Bronchial epithelial cell (primary cell): Measurements from ENCODE around the gene C1orf50. TPM values are rescaled to one million over a fixed set of nuclear protein-coding genes. Genes with fewer than 3 reads are reported as not detected.
A peak's percentile ranks its signal among the peaks of the same experiment; 100 is the strongest.

Experiments
- DNase-seq: peaks from one replicate; pipeline ENCODE4 v3.0.0-alpha.2; 2010; ENCODE audit warnings: low read depth
- FAIRE-seq: peaks from 2 replicates; lab custom pipeline; 2011; peaks lifted over from hg19 to GRCh38; lab: Jason Lieb, UNC
- H3K27me3 ChIP-seq: 2 replicates; pipeline ENCODE4 v1.5.1; 2011; ENCODE audit warnings: low read length; ENCODE audit not compliant: control insufficient read depth, insufficient read depth
- H3K36me3 ChIP-seq: 2 replicates; pipeline ENCODE4 v1.5.1; 2011; ENCODE audit warnings: low read length; ENCODE audit not compliant: control insufficient read depth, insufficient read depth
- H3K4me3 ChIP-seq: 2 replicates; pipeline ENCODE4 v1.5.1; 2011; ENCODE audit warnings: mild to moderate bottlenecking, low read depth, low read length, control low read depth
- total RNA-seq: library from RNA; depleted of rRNA; stranded (reverse); fragments of >200 nt; gene quantifications from 2 replicates; pipeline ENCODE4 v1.2.1, GENCODE V29; 2014
- TF ChIP-seq, protein P1 (sequence below): IDR thresholded peaks from 2 replicates; pipeline ENCODE4 v1.5.1; 2011; ENCODE audit warnings: mild to moderate bottlenecking, moderate library complexity, low read length, control low read depth, inconsistent platforms; ENCODE audit not compliant: insufficient read depth, severe bottlenecking

Gene C1orf50
- total RNA-seq, 1 donor from 2014 or later = 9.0 TPM

DNA sequence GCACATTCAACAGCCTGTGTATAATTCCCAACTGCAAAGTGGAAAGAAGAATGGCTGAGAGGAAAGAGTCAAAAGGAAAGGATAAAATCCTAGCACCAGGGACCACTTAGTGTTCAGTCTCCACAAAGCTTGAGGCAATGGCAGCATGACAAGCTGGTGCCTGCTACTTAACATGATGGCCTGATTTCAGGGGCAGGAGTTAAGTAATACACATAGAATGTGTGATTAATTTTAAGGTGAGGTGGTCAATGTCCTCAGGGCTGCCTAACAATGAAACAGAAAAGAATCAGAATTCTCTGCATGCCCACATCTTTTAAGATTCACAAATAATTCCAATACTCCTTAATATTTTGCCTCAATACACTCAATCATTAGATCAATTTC, 9.2 kb upstream of the C1orf50 start:
- TF ChIP-seq, protein P1, sequence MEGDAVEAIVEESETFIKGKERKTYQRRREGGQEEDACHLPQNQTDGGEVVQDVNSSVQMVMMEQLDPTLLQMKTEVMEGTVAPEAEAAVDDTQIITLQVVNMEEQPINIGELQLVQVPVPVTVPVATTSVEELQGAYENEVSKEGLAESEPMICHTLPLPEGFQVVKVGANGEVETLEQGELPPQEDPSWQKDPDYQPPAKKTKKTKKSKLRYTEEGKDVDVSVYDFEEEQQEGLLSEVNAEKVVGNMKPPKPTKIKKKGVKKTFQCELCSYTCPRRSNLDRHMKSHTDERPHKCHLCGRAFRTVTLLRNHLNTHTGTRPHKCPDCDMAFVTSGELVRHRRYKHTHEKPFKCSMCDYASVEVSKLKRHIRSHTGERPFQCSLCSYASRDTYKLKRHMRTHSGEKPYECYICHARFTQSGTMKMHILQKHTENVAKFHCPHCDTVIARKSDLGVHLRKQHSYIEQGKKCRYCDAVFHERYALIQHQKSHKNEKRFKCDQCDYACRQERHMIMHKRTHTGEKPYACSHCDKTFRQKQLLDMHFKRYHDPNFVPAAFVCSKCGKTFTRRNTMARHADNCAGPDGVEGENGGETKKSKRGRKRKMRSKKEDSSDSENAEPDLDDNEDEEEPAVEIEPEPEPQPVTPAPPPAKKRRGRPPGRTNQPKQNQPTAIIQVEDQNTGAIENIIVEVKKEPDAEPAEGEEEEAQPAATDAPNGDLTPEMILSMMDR = no peak
- FAIRE-seq = no peak

DNA sequence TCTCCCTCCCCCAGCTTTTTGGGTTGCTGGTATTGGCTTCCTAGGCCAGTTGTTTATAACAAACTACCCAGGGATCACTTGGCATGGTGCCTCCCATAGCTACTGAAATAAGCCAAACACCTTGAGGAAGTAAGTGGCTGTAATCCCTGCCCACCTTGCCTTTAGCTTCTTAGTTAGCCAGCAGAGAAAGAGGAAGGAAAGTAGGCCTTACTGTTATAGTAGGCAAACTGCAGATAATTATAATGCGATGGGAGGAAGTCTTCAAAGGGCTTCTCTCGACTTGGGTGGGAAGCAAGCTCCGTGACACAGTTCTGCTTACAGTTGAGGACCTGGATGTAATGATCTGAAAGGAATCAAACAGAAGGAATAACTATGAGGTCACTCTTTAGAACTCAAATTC, 8.4 kb upstream of the C1orf50 start:
- no peak for DNase-seq
- Histone ChIP-seq H3K27me3 (no peaks in the 10 kb centered on the region), H3K4me3 (no peak overlapping the region), H3K36me3 (peaks cover 16% of the 10 kb centered on the region)
- peak; percentile 52 for FAIRE-seq
- TF ChIP-seq, protein P1 = no peak

More for the DNA sequence above, 9.2 kb upstream of the C1orf50 start:
- peaks cover 18% of the 10 kb centered on the region for H3K36me3 ChIP-seq
- no peaks in the 10 kb centered on the region for H3K27me3 ChIP-seq
- DNase-seq = peak; percentile 62
- H3K4me3 ChIP-seq = no peak overlapping the region

DNA sequence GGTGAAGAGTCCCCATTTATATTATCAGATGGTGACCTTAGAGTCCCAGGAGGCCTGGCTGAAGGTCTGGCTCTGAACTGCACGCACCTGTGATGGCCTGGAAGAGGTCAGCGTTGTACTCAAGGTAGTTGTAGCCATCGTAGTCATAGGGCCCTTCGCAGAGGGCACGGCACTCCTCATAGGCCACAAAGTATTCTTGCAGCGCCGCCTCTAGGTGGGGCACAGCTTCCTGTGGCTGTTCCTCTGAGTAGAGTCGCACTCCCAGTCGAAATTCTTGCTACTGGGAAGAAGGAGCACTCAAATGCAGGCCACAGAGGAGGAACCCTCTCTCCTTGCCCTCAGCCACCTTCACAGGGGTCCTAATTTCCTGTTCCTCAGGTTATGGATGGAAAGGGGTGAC, 7.9 kb upstream of the C1orf50 start:
- TF ChIP-seq, protein P1 = no peak
- peaks cover 14% of the 10 kb centered on the region for H3K36me3 ChIP-seq
- FAIRE-seq (no peak), DNase-seq (no peak)
- H3K27me3 ChIP-seq = no peaks in the 10 kb centered on the region
- no peak overlapping the region for H3K4me3 ChIP-seq

DNA sequence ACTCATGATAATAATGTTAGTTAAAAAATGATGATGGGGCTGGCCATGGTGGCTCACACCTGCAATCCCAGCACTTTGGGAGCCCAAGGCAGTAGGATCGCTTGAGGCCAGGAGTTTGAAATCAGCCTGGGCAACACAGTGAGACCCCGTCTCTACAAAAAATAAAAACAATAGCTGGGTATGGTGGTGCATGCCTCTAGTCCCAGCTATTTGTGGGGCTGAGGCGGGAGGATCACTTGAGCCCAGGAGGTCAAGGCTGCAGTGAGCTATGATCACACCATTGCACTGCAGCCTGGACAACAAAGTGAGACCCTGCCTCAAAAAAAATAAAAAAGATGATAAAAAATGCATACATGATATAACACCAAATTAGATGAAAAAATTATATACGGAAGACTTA, 5.5 kb upstream of the C1orf50 start:
- Histone ChIP-seq H3K36me3 (peaks cover 6% of the 10 kb centered on the region), H3K4me3 (no peak overlapping the region), H3K27me3 (no peaks in the 10 kb centered on the region)
- TF ChIP-seq, protein P1 = no peak
- DNase-seq (no peak), FAIRE-seq (no peak)

DNA sequence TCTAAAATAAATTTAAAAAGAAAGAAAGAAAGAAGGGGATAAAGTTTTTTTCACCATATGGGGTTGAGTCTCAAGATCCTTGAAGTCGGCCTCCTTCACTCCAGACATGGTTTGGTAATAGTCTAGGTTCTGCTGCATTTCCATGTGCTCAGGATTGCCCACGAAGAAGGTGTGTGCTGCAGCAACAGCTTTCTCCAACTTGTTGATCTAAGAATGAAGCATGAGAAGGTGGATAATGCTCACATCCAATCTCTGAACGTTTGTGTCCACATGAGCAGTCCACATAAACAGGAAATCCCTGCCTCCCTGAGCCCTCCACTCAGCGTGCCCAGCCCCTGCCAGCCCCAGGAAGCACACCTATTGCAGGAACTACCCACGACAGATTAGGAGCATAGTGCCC, 4.8 kb upstream of the C1orf50 start:
- Histone ChIP-seq H3K4me3 (no peak overlapping the region), H3K36me3 (peaks cover 6% of the 10 kb centered on the region), H3K27me3 (no peaks in the 10 kb centered on the region)
- DNase-seq (no peak), FAIRE-seq (no peak)
- TF ChIP-seq, protein P1 = no peak

DNA sequence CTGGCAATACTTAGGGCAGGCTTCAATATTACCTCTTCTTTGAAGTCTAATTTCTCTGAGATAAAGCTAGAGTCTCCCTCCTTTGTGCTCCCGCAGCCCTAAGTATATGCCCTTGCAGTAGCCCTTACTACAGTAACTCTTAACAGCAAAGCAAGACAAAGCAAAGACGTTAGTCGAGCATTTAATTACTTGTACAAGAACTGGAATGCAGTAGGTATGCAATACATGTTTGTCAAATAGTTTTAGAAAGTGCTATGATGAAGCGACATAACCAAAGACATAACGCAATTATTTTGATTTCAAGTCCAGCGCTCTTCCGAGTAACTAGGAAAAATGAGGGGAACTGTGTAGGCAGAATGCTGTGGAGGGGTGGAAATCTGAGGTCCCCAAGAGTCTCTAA, 1.8 kb upstream of the C1orf50 start:
- Histone ChIP-seq H3K4me3 (peak overlapping the region; percentile 89), H3K27me3 (no peaks in the 10 kb centered on the region), H3K36me3 (no peaks in the 10 kb centered on the region)
- DNase-seq (no peak), FAIRE-seq (no peak)
- TF ChIP-seq, protein P1 = no peak
